Stomach (tissue), 9 donors: ENCODE results near the gene HS6ST3. TPM values are rescaled to one million over a fixed set of nuclear protein-coding genes. Genes with fewer than 3 reads are reported as not detected.
"Not testable (repeated sequence)": the region's sequence is repeated elsewhere in the genome, so short reads cannot be mapped to it uniquely, and the experiment has no call there.

Source experiments
- DNase-seq, 2 donors: peaks; one replicate each; pipeline versions ENCODE4 v3.0.0 to v3.0.0-alpha.2; 2013 to 2019
- H3K27ac ChIP-seq, 5 donors: fragments of 200-600 bp in 4 of 5; sonication (generic) in 4 of 5; one replicate each; pipeline ENCODE4 v1.5.1; 2013 to 2019; ENCODE audit warnings: mild to moderate bottlenecking in 1 of 5, moderate library complexity in 1 of 5
- H3K27me3 ChIP-seq, 3 donors: fragments of 200-600 bp; sonication (generic); one replicate each; pipeline ENCODE4 v1.5.1; 2017 to 2019; ENCODE audit warnings: mixed run types in 1 of 3
- H3K36me3 ChIP-seq, 4 donors: fragments of 200-600 bp; sonication (generic); 1 replicate in 3 of 4; 2 replicates in 1 of 4; pipeline ENCODE4 v1.5.1; 2016 to 2019
- H3K4me1 ChIP-seq, 4 donors: fragments of 200-600 bp; sonication (generic); one replicate each; pipeline ENCODE4 v1.5.1; 2016 to 2019
- H3K4me3 ChIP-seq, 4 donors: fragments of 200-600 bp; sonication (generic) in 3 of 4; one replicate each; pipeline ENCODE4 v1.5.1; 2016 to 2019; ENCODE audit warnings: mild to moderate bottlenecking in 1 of 4
- H3K9me3 ChIP-seq, 4 donors: fragments of 200-600 bp; sonication (generic); one replicate each; pipeline ENCODE4 v1.5.1; 2016 to 2019
- CTCF ChIP-seq, 7 experiments: fragments of 450-650 bp in 4 of 7; fragments of 200-600 bp in 3 of 7; sonication (generic) in 3 of 7; IDR thresholded peaks; one replicate each; pipeline ENCODE4 v1.5.1; 2016 to 2019; ENCODE audit warnings: antibody characterized with exemption in 7 of 7, control low read depth in 2 of 7, mild to moderate bottlenecking in 1 of 7
- EP300 ChIP-seq: sonication (generic); formaldehyde crosslinking; IDR thresholded peaks from one replicate; pipeline ENCODE4 v1.6.1; 2017; ENCODE audit warnings: antibody characterized with exemption
- POLR2A ChIP-seq, 4 donors: fragments of 450-650 bp; IDR thresholded peaks; one replicate each; pipeline ENCODE4 v1.6.1; 2016; ENCODE audit warnings: antibody characterized with exemption in 4 of 4, control low read depth in 2 of 4, mild to moderate bottlenecking in 1 of 4, moderate library complexity in 1 of 4
- POLR2AphosphoS5 ChIP-seq, 3 donors: sonication (generic); formaldehyde crosslinking; IDR thresholded peaks; one replicate each; pipeline ENCODE4 v1.6.1; 2016; ENCODE audit warnings: antibody characterized with exemption in 3 of 3
- WGBS, 5 donors: extraction: QIAGEN DNeasy Blood & Tissue Kit in 3 of 5; methylation state at CpG; one replicate each; pipeline versions ENCODE4 v1.1.5 to v1.1.7; 2013 to 2018; 5-methylcytosine and 5-hydroxymethylcytosine counted together
- intact Hi-C: fragments of 100-400 bp; cut with DNase I; formaldehyde crosslinking; loops from one replicate; pipeline ENCODE4 v1.15.1; 2023; ENCODE audit warnings: low total_unique reads
- polyA plus RNA-seq, 3 donors: library from polyadenylated mRNA; stranded (reverse); fragments of 200-250 nt; gene quantifications; one replicate each; pipeline ENCODE4 v1.2.3, GENCODE V29; 2013
- total RNA-seq, 5 donors: library from RNA; depleted of rRNA; stranded (reverse); fragments of >200 nt; gene quantifications; one replicate each; pipeline versions ENCODE4 v1.1.0 to v1.2.3, GENCODE V29; 2014 to 2016
- donor health status: healthy with polysubstance abuse.
- donor health status: Bipolar disorder and iron deficiency.
- donor health status: healthy.

The HS6ST3 gene
- total and polyA plus RNA-seq, 8 donors = 0.15 to 4.0 (median 0.75) TPM; not detected in 1

GRCh38 chr13:96051946-96052345, 38.0 kb upstream of the HS6ST3 start:
- intact Hi-C loops, DNase-seq: not testable (repeated sequence)

GRCh38 chr13:96052656-96053002, 37.3 kb upstream of the HS6ST3 start:
- Histone ChIP-seq H3K27ac (peak overlapping the region; percentile 81 to 91 (median 89)), H3K4me3 (peak overlapping the region; percentile 75 to 97 (median 88)), H3K4me1 (peaks cover 0 to 17% (median 6%) of the 10 kb centered on the region in 4 donors), H3K36me3 (no peaks in the 10 kb centered on the region), H3K9me3 (no peaks in the 10 kb centered on the region), H3K27me3 (no peaks in the 10 kb centered on the region)
- WGBS, 5 donors = 0 to 2% (median 1%) methylated on average over 12 of the region's 12 CpGs
- TF ChIP-seq POLR2A (IDR thresholded peaks at IDR 0.05) (no peak), EP300 (no peak), CTCF (IDR thresholded peaks at IDR 0.05) (no peak), POLR2AphosphoS5 (IDR thresholded peaks at IDR 0.05) (peak in 1 of 3 donors; percentile 15)
- DNase-seq = no peak
- intact Hi-C loops = no loop called here

More at GRCh38 chr13:96051946-96052345, 38.0 kb upstream of the HS6ST3 start:
- not testable (repeated sequence) for H3K9me3 ChIP-seq, H3K27me3 ChIP-seq, H3K36me3 ChIP-seq
- WGBS, 5 donors = 89 to 94% (median 93%) methylated on average over 3 of the region's 3 CpGs
- H3K27ac ChIP-seq = peak overlapping the region in 1 of 5 donors; percentile 91
- peaks cover 0 to 17% (median 6%) of the 10 kb centered on the region in 4 donors for H3K4me1 ChIP-seq
- H3K4me3 ChIP-seq = peak overlapping the region in 1 of 4 donors; percentile 83

- DNase-seq = peak; percentile 97 to 98
- H3K27ac ChIP-seq = peak within 1 kb of the TSS; percentile 81 to 91 (median 89)
- H3K4me3 ChIP-seq = peak within 1 kb of the TSS; percentile 75 to 97 (median 88)
- no peaks in the 10 kb centered on the region for H3K27me3 ChIP-seq
- TF ChIP-seq EP300 (peak; percentile 40), CTCF (IDR thresholded peaks at IDR 0.05) (no peak), POLR2AphosphoS5 (IDR thresholded peaks at IDR 0.05) (peak; percentile 68 to 96 (median 93)), POLR2A (IDR thresholded peaks at IDR 0.05) (peak in 2 of 4 donors; percentile 57 to 60)
- no peaks in the 10 kb centered on the region for H3K36me3 ChIP-seq
- 0 to 2% (median 1%) methylated on average over 31 to 77 of the region's 77 CpGs for WGBS, 5 donors
- H3K4me1 ChIP-seq = peaks cover 0 to 17% (median 6%) of the 10 kb centered on the region in 4 donors
- intact Hi-C loops = no loop called here
- no peaks in the 10 kb centered on the region for H3K9me3 ChIP-seq
Observed at GRCh38 chr13:96053003-96053703, 36.8 kb upstream of the HS6ST3 start, which contains the start of gene UGGT2. TSS of gene UGGT2 (minus strand) at chr13:96053401. CDS start at chr13:96053312, 89 bp downstream.

GRCh38 chr13:96065849-96066248, 24.1 kb upstream of the HS6ST3 start:
- 69 to 80% (median 74%) methylated on average over 2 of the region's 2 CpGs for WGBS, 5 donors

GRCh38 chr13:96068729-96069128, 21.2 kb upstream of the HS6ST3 start:
- WGBS, 5 donors = 65 to 86% (median 79%) methylated on average over 2 of the region's 2 CpGs
- DNase-seq = no peak
- Histone ChIP-seq H3K9me3 (no peaks in the 10 kb centered on the region), H3K4me1 (no peaks in the 10 kb centered on the region), H3K27ac (no peak overlapping the region), H3K27me3 (no peaks in the 10 kb centered on the region), H3K4me3 (no peak overlapping the region), H3K36me3 (no peaks in the 10 kb centered on the region)
- TF ChIP-seq EP300 (no peak), POLR2AphosphoS5 (IDR thresholded peaks at IDR 0.05) (no peak), POLR2A (IDR thresholded peaks at IDR 0.05) (no peak), CTCF (IDR thresholded peaks at IDR 0.05) (no peak)
- intact Hi-C loops = no loop called here

More at GRCh38 chr13:96065849-96066248, 24.1 kb upstream of the HS6ST3 start:
- Histone ChIP-seq H3K4me3 (no peak overlapping the region), H3K4me1 (no peaks in the 10 kb centered on the region), H3K9me3 (no peaks in the 10 kb centered on the region), H3K27ac (no peak overlapping the region), H3K36me3 (no peaks in the 10 kb centered on the region), H3K27me3 (no peaks in the 10 kb centered on the region)
- intact Hi-C loops = no loop called here
- no peak for DNase-seq
- TF ChIP-seq POLR2A (IDR thresholded peaks at IDR 0.05) = no peak
